ENCODE results near the gene DCDC1. TPM values are rescaled to one million over a fixed set of nuclear protein-coding genes. Genes with fewer than 3 reads are reported as not detected.
"Not testable (repeated sequence)": the region's sequence is repeated elsewhere in the genome, so short reads cannot be mapped to it uniquely, and the experiment has no call there.

The DCDC1 gene
- total and polyA plus RNA-seq, 2 donors from 2014 or later, result 0.39 to 6.6 TPM

GRCh38 chr11:31326470-31327148, 42.9 kb downstream of the DCDC1 start:
- Histone ChIP-seq H3K36me3 (ENCODE audit: control insufficient read depth in 2 of 3, insufficient read depth in 3 of 3, low read length in 3 of 3) (no peaks in the 10 kb centered on the region), H3K9ac (ENCODE audit: low read length in 3 of 3) (no peak overlapping the region), H3K27me3 (ENCODE audit: control insufficient read depth, insufficient read depth, low read length) (no peaks in the 10 kb centered on the region), H3K4me3 (ENCODE audit: low read length in 3 of 3) (no peak overlapping the region), H3K27ac (ENCODE audit: low read depth in 2 of 2, low read length in 2 of 2) (no peak overlapping the region), H3K4me1 (ENCODE audit: control insufficient read depth in 2 of 3, insufficient read depth in 2 of 3, low read depth in 1 of 3, low read length in 3 of 3) (no peaks in the 10 kb centered on the region), H3K9me3 (ENCODE audit: control insufficient read depth in 2 of 3, insufficient read depth in 1 of 3, low read length in 3 of 3) (no peaks in the 10 kb centered on the region)
- no peak for FAIRE-seq
- DNase-seq, result no peak
- no peak for TF ChIP-seq CTCF (IDR thresholded peaks at IDR 0.05; ENCODE audit: borderline replicate concordance, extremely low read depth, insufficient read depth)
- intact Hi-C loops (cut with DNase I), result no loop called here

- no peak overlapping the region for H3K4me3 ChIP-seq (ENCODE audit: low read length in 3 of 3)
- H3K9me3 ChIP-seq (ENCODE audit: control insufficient read depth in 2 of 3, insufficient read depth in 1 of 3, low read length in 3 of 3), result no peaks in the 10 kb centered on the region
- no peaks in the 10 kb centered on the region for H3K4me1 ChIP-seq (ENCODE audit: control insufficient read depth in 2 of 3, insufficient read depth in 2 of 3, low read depth in 1 of 3, low read length in 3 of 3)
- FAIRE-seq (no peak), DNase-seq (no peak)
- intact Hi-C loops (cut with DNase I), result no loop called here
- no peak overlapping the region for H3K27ac ChIP-seq (ENCODE audit: low read depth in 2 of 2, low read length in 2 of 2)
- no peaks in the 10 kb centered on the region for H3K36me3 ChIP-seq (ENCODE audit: control insufficient read depth in 2 of 3, insufficient read depth in 3 of 3, low read length in 3 of 3)
- no peaks in the 10 kb centered on the region for H3K27me3 ChIP-seq (ENCODE audit: control insufficient read depth, insufficient read depth, low read length)
- TF ChIP-seq CTCF (IDR thresholded peaks at IDR 0.05; ENCODE audit: borderline replicate concordance, extremely low read depth, insufficient read depth), result no peak
- no peak overlapping the region for H3K9ac ChIP-seq (ENCODE audit: low read length in 3 of 3)
Measured at GRCh38 chr11:31325160-31325559, 44.4 kb downstream of the DCDC1 start.

- H3K9ac ChIP-seq (ENCODE audit: low read length in 3 of 3), result no peak overlapping the region
- no peaks in the 10 kb centered on the region for H3K9me3 ChIP-seq (ENCODE audit: control insufficient read depth in 2 of 3, insufficient read depth in 1 of 3, low read length in 3 of 3)
- no peak overlapping the region for H3K4me3 ChIP-seq (ENCODE audit: low read length in 3 of 3)
- intact Hi-C loops (cut with DNase I), result no loop called here
- no peaks in the 10 kb centered on the region for H3K27me3 ChIP-seq (ENCODE audit: control insufficient read depth, insufficient read depth, low read length)
- no peak for FAIRE-seq
- no peak overlapping the region for H3K27ac ChIP-seq (ENCODE audit: low read depth in 2 of 2, low read length in 2 of 2)
- no peak for DNase-seq
- H3K36me3 ChIP-seq (ENCODE audit: control insufficient read depth in 2 of 3, insufficient read depth in 3 of 3, low read length in 3 of 3), result no peaks in the 10 kb centered on the region
- no peak for TF ChIP-seq CTCF (IDR thresholded peaks at IDR 0.05; ENCODE audit: borderline replicate concordance, extremely low read depth, insufficient read depth)
- no peaks in the 10 kb centered on the region for H3K4me1 ChIP-seq (ENCODE audit: control insufficient read depth in 2 of 3, insufficient read depth in 2 of 3, low read depth in 1 of 3, low read length in 3 of 3)
Measured at GRCh38 chr11:31323145-31323544, 46.4 kb downstream of the DCDC1 start.

GRCh38 chr11:31321494-31321893, 48.0 kb downstream of the DCDC1 start:
- FAIRE-seq; DNase-seq; H3K4me3 ChIP-seq (ENCODE audit: low read length in 3 of 3); H3K27ac ChIP-seq (ENCODE audit: low read depth in 2 of 2, low read length in 2 of 2); H3K9ac ChIP-seq (ENCODE audit: low read length in 3 of 3); H3K9me3 ChIP-seq (ENCODE audit: control insufficient read depth in 2 of 3, insufficient read depth in 1 of 3, low read length in 3 of 3); H3K27me3 ChIP-seq (ENCODE audit: control insufficient read depth, insufficient read depth, low read length); H3K4me1 ChIP-seq (ENCODE audit: control insufficient read depth in 2 of 3, insufficient read depth in 2 of 3, low read depth in 1 of 3, low read length in 3 of 3); H3K36me3 ChIP-seq (ENCODE audit: control insufficient read depth in 2 of 3, insufficient read depth in 3 of 3, low read length in 3 of 3); intact Hi-C loops (cut with DNase I): not testable (repeated sequence)

Measured in kidney (tissue), 14 donors.